Caki2 (cell line): ENCODE results near the gene DBF4. TPM values are rescaled to one million over a fixed set of nuclear protein-coding genes. Genes with fewer than 3 reads are reported as not detected.
"Not testable (repeated sequence)": the region's sequence is repeated elsewhere in the genome, so short reads cannot be mapped to it uniquely, and the experiment has no call there.

Source experiments
- DNase-seq: peaks from one replicate; pipeline ENCODE4 v3.0.0-alpha.2; 2015; ENCODE audit warnings: low read depth
- in situ Hi-C: cut with HindIII; loops from 2 replicates; pipeline ENCODE4 v1.10.0; 2016; ENCODE audit warnings: low sequenced_read_pairs, low pct_unique_long_range_greater_than_20kb, mixed read lengths
- total RNA-seq: library from RNA; depleted of rRNA; stranded (reverse); fragments of >200 nt; shearing (Covaris generic); gene quantifications from 2 replicates; pipeline ENCODE4 v1.2.3, GENCODE V29; 2014; ENCODE audit warnings: low replicate concordance; rRNA removed

DBF4 gene
- total RNA-seq, 1 experiment from 2014 or later, result 27.4 TPM

DNA sequence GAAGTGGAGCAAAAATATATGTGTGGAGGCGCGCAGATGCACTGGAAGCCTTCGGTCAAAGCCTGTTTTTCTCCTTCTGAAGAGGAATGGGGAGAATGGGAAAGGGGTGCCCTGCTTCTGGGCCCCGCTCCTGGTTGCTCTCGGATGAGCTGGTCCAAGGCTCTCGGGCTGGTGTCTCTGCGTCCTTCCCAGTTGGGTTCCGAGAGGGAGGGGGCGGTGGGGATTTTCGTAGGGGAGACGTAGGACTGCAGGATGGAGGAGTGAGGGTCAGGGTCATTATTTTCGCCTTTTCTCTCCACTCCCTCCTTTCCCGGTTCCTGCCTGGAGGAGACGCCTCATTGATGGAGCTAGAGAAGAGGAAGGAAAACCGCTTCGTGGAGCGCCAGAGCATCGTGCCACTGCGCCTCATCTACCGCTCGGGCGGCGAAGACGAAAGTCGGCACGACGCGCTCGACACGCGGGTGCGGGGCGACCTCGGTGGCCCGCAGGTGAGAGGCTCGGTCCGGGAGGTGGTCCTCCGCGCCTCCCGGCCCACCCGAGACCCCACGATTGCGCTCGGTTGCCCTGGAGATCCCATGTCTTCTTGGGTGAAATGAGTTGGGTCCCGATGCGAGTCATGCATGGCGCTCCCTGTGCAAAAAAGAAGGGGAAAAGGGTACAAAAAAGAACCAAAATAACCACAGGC, 58.5 kb downstream of the DBF4 start:
- in situ Hi-C loops, result no loop called here
- DNase-seq, result peak; percentile 23

DNA sequence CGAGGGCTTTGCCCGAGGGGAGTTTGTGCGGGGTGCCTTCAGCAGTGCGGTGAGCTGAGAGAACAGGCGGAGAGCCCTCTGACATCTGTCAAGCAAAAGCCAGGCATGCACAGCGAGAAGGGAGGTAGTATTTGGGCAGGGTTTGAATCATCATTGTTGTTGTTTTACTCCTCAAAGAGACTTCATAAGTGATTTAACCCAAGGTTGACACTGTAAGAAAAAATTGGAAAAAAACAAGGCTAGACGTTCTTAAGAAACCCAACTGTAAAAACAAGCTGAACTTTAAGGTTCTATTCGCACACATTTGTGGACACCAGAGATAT, 59.1 kb downstream of the DBF4 start:
- in situ Hi-C loops, result no loop called here

DNA sequence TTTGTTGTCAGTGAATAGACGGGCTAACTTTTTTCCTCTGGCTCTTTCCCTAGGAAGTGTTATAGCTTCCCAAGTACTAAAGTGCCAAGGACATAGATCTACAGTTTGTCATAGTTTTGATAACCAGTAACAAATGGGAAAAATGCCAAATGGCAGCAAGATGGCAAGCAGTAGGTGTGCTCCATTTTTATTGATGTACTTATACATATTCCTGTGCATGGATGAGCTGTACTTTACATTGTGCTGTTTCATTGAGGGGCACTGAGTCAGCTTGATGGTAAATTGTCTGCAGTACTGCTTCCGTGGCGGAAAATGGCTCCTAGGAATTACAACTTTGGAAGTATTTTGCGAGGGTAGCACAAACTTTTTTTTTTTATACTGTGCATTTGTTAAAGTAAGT, 64.8 kb downstream of the DBF4 start:
- DNase-seq, result no peak
- in situ Hi-C loops, result no loop called here

More for the DNA sequence above, 59.1 kb downstream of the DBF4 start:
- peak; percentile 9 for DNase-seq

DNA sequence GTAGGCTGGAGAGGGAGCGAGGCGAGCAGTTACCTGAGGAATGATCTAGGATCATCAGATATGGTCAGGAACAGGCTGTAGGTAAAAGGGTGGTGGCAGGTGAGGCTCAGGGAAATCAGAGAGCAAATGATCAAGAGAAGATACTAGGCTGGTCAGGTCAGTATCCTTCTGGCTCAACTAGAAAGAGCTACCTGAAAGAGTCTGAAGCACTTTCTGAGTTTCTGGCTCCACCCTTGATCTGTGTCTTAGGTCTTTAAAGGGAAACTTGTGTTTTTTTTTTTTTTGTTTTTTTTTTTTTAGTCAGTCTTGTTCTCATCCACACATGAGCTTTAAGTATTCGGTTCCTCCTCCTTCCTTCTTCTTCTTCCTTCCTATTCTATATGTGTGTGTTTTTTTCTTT, 68.3 kb downstream of the DBF4 start:
- no peak for DNase-seq
- in situ Hi-C loops, result no loop called here

DNA sequence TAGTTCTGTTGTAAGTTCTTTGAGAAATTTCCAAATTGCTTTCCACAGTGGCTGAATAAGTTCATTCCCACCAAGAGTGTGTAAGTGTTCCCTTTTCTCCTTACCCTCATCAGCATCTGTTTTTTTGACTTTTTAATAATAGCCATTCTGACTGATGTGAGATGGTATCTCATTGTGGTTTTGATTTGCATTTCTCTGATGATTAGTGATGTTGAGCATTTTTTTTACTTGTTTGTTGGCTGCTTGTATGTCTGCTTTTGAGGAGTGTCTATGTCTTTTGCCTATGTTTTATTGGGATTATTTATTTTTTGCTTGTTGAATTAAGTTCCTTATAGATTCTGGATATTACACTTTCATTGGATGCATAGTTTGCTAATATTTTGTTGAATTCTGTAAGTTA, 69.6 kb downstream of the DBF4 start:
- DNase-seq, in situ Hi-C loops: not testable (repeated sequence)

DNA sequence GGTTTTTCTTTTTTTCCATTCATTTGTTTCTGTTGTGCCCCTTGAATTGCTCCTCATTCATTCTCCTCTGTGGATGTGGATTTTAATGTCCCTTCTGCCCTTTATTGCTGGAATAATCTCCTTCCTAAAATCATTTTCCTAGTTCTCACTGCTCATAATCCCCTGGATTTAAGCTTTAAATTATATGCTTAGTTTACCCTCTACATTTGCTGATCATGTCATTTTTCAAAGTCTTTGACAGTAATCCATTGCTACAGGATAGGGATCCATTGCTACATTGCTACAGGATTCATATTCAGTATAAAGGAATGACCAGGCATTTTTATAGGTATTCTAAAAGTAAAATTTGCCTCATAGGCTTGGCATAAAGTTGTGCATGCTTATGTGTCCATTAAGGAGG, 72.1 kb downstream of the DBF4 start:
- in situ Hi-C loops, result no loop called here
- no peak for DNase-seq

Other genes with a start within 250 kb of the DBF4 start
- gene RUNDC3B, start 248.1 kb upstream of the DBF4 start, total RNA-seq, result not detected in 2 replicates
- gene SLC25A40, start 133 bp upstream of the DBF4 start, total RNA-seq, result 7.4 and 15.3 TPM in 2 replicates
- 0.37 and 0.61 TPM in 2 replicates for gene ADAM22, start 57.8 kb downstream of the DBF4 start, total RNA-seq